GM12874 (cell line): ENCODE data around the gene MACROD2.

Experiments
- CTCF ChIP-seq: IDR thresholded peaks from 2 replicates; pipeline ENCODE4 v1.5.1; 2011; ENCODE audit warnings: low read depth, mild to moderate bottlenecking, control low read depth, low read length, moderate library complexity; ENCODE audit not compliant: insufficient read depth

MACROD2 gene

GRCh38 chr20:15759594-15759993, 1764.3 kb downstream of the MACROD2 start:
- no peak for TF ChIP-seq CTCF

- no peak for TF ChIP-seq CTCF
Measured at GRCh38 chr20:15760001-15760621, 1764.8 kb downstream of the MACROD2 start.

GRCh38 chr20:15763366-15763765, 1768.0 kb downstream of the MACROD2 start:
- no peak for TF ChIP-seq CTCF

GRCh38 chr20:15767586-15767985, 1772.3 kb downstream of the MACROD2 start:
- TF ChIP-seq CTCF, result no peak

GRCh38 chr20:15767999-15768741, 1772.9 kb downstream of the MACROD2 start:
- TF ChIP-seq CTCF, result no peak

- no peak for TF ChIP-seq CTCF
Measured at GRCh38 chr20:15772826-15773225, 1777.5 kb downstream of the MACROD2 start.

GRCh38 chr20:15774926-15775325, 1779.6 kb downstream of the MACROD2 start:
- no peak for TF ChIP-seq CTCF
